B cell (primary cell): ENCODE measurements around the gene ZNRF2. TPM values are rescaled to one million over a fixed set of nuclear protein-coding genes. Genes with fewer than 3 reads are reported as not detected.
"Not testable (repeated sequence)": the region's sequence is repeated elsewhere in the genome, so short reads cannot be mapped to it uniquely, and the experiment has no call there.

Experiments used
- ATAC-seq: fragments of 200-7000 bp; cut with Tn5 transposase; one replicate; pipeline ENCODE4 v1.10.0; 2021; ENCODE audit warnings: low read depth, mild to moderate bottlenecking, moderate number of reproducible peaks, moderate library complexity
- CTCF ChIA-PET: fragments of 350-600 bp; sonication (Branson Sonifier 250); formaldehyde crosslinking; loops from one replicate; lab custom pipeline; 2021; ENCODE audit warnings: antibody characterized with exemption, inconsistent platforms; lab: Charles Lee
- POLR2A ChIA-PET: fragments of 350-600 bp; sonication (Branson Sonifier 250); formaldehyde crosslinking; loops from one replicate; lab custom pipeline; 2021; ENCODE audit warnings: antibody characterized with exemption; lab: Charles Lee
- DNase-seq: peaks from one replicate; pipeline ENCODE4 v3.0.0; 2013
- H2AFZ ChIP-seq: 2 replicates; pipeline ENCODE4 v1.6.1; 2012; ENCODE audit warnings: mild to moderate bottlenecking, low read depth, low read length; ENCODE audit not compliant: insufficient read depth, poor library complexity, severe bottlenecking
- H3K27ac ChIP-seq, 2 donors: 1 replicate in 1 of 2; 2 replicates in 1 of 2; pipeline ENCODE4 v1.5.1; 2012 to 2013; ENCODE audit warnings: low read length in 2 of 2, mild to moderate bottlenecking in 2 of 2, moderate library complexity in 1 of 2
- H3K27me3 ChIP-seq, 4 experiments: fragments of 200-600 bp in 1 of 4; sonication (generic) in 1 of 4; replicated peaks in 1 of 4; 1 replicate in 2 of 4; 2 replicates in 2 of 4; pipeline versions ENCODE4 v1.6.1 to v1.7.0; 2013 to 2016; ENCODE audit warnings: low read length in 3 of 4, mild to moderate bottlenecking in 2 of 4, mixed read lengths in 1 of 4, moderate library complexity in 1 of 4; ENCODE audit not compliant: insufficient read depth in 4 of 4, control insufficient read depth in 3 of 4; ENCODE audit errors: control extremely low read depth in 1 of 4
- H3K36me3 ChIP-seq, 2 experiments: replicated peaks in 1 of 2; 1 replicate in 1 of 2; 2 replicates in 1 of 2; pipeline versions ENCODE4 v1.6.1 to v1.7.1; 2013; ENCODE audit warnings: low read length in 1 of 2; ENCODE audit not compliant: insufficient read depth in 2 of 2, control insufficient read depth in 1 of 2; ENCODE audit errors: control extremely low read depth in 1 of 2, extremely low read depth in 1 of 2
- H3K4me1 ChIP-seq, 2 donors: fragments of 200-600 bp in 1 of 2; sonication (generic) in 1 of 2; 1 replicate in 1 of 2; 2 replicates in 1 of 2; pipeline versions ENCODE4 v1.5.1 to v1.6.1; 2013 to 2017; ENCODE audit warnings: low read length in 2 of 2; ENCODE audit not compliant: control insufficient read depth in 2 of 2, insufficient read depth in 2 of 2
- H3K4me2 ChIP-seq: replicated peaks from 2 replicates; pipeline ENCODE3; 2012; ENCODE audit warnings: mild to moderate bottlenecking, low read depth, low read length; ENCODE audit not compliant: poor library complexity, severe bottlenecking
- H3K4me3 ChIP-seq, 5 experiments: fragments of 200-600 bp in 1 of 5; sonication (generic) in 1 of 5; 1 replicate in 3 of 5; 2 replicates in 2 of 5; pipeline versions ENCODE4 v1.5.1 to v1.7.0; 2011 to 2016; ENCODE audit warnings: low read length in 4 of 5, mild to moderate bottlenecking in 4 of 5, low read depth in 2 of 5, control low read depth in 1 of 5, moderate library complexity in 1 of 5; ENCODE audit not compliant: insufficient read depth in 1 of 5; ENCODE audit errors: control extremely low read depth in 1 of 5, extremely low read depth in 1 of 5
- H3K79me2 ChIP-seq: fragments of 200-600 bp; sonication (generic); one replicate; pipeline ENCODE4 v1.6.0; 2016; ENCODE audit warnings: low read length; ENCODE audit not compliant: control insufficient read depth, insufficient read depth
- H3K9ac ChIP-seq: fragments of 200-600 bp; sonication (generic); 2 replicates; pipeline ENCODE4 v1.6.1; 2017; ENCODE audit warnings: mild to moderate bottlenecking, low read length, moderate library complexity
- H3K9me3 ChIP-seq, 3 donors: one replicate each; pipeline versions ENCODE4 v1.6.1 to v1.7.1; 2013; ENCODE audit warnings: low read length in 2 of 3; ENCODE audit not compliant: control insufficient read depth in 2 of 3, insufficient read depth in 1 of 3; ENCODE audit errors: control extremely low read depth in 1 of 3
- H4K20me1 ChIP-seq: 2 replicates; pipeline ENCODE4 v1.6.0; 2012; ENCODE audit warnings: mild to moderate bottlenecking, low read length; ENCODE audit not compliant: insufficient read depth, control insufficient read depth, poor library complexity, severe bottlenecking
- H3K27ac Mint-ChIP-seq: one replicate; pipeline ENCODE4 v1.8.0; 2021; ENCODE audit warnings: mixed read lengths
- H3K27me3 Mint-ChIP-seq: one replicate; pipeline ENCODE4 v1.8.0; 2021; ENCODE audit warnings: mixed read lengths
- H3K4me1 Mint-ChIP-seq: one replicate; pipeline ENCODE4 v1.8.0; 2021; ENCODE audit warnings: mixed read lengths
- H3K4me3 Mint-ChIP-seq: one replicate; pipeline ENCODE4 v1.8.0; 2021; ENCODE audit warnings: mixed read lengths
- H3K9me3 Mint-ChIP-seq: one replicate; pipeline ENCODE4 v1.8.0; 2022; ENCODE audit warnings: mixed read lengths; ENCODE audit not compliant: insufficient read depth
- EZH2 ChIP-seq: IDR thresholded peaks from 2 replicates; pipeline ENCODE4 v1.6.1; 2012; ENCODE audit warnings: borderline replicate concordance, low read depth, mild to moderate bottlenecking, moderate library complexity, low read length; ENCODE audit not compliant: insufficient read depth, poor library complexity, severe bottlenecking
- WGBS: methylation state at CpG from one replicate; pipeline ENCODE4 v1.1.5; 2013; ENCODE audit warnings: missing lambda C conversion rate; ENCODE audit not compliant: insufficient coverage; 5-methylcytosine and 5-hydroxymethylcytosine counted together
- intact Hi-C: fragments of 100-400 bp; cut with micrococcal nuclease; formaldehyde crosslinking; loops from one replicate; pipeline ENCODE4 v1.10.0; 2022
- polyA plus RNA-seq: library from polyadenylated mRNA; depleted of rRNA; stranded (reverse); fragments of >200 nt; gene quantifications from 2 replicates; pipeline ENCODE4 v1.2.3, GENCODE V29; 2012
- total RNA-seq, 2 donors: library from RNA; stranded (reverse); fragments of 120-200 nt in 1 of 2; gene quantifications; 1 replicate in 1 of 2; 2 replicates in 1 of 2; pipeline versions ENCODE4 v1.2.3 to v1.2.4, GENCODE V29; 2013 to 2022
- TF ChIP-seq, protein P1 (sequence below): fragments of 200-600 bp; IDR thresholded peaks from one replicate; pipeline ENCODE4 v1.8.0; 2022; ENCODE audit warnings: antibody characterized with exemption, mild to moderate bottlenecking

Gene ZNRF2
- total and polyA plus RNA-seq, 2 donors (not counting 1 experiment from before 2014, with no cell fraction given): 6.4 to 32.0 TPM

DNA sequence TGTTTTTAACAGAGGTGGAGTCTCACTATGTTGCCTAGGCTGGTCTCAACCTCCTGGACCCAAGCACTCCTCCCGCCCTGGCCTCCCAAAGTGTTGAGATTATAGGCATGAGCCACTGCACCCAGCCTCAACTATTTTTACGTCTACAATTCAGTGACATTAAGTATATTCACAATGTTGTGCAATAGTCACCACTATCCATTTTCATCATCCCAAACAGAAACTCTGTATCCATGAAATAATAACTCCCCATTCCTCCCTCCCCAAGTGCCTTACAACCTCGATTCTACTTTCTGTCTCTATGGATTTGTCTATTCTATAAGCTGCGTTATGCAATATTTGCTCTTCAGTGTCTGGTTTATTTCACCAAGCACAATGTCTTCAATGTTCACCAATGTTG, 20.3 kb upstream of the ZNRF2 start:
- ChIA-PET POLR2A (no interaction called here), CTCF (interaction anchor here (1.0 kb wide), 1 partner anchor 300 kb away, joined by 4 read pairs; no protein-coding TSS in a partner anchor)
- Histone ChIP-seq H3K4me3 (no peak overlapping the region), H3K4me1 (peaks cover 0 to 6% of the 10 kb centered on the region in 2 donors), H3K9me3 (peaks cover 0 to 3% (median 0%) of the 10 kb centered on the region in 3 donors), H2AFZ (no peak overlapping the region), H3K36me3 (no peaks in the 10 kb centered on the region), H3K4me2 (no peak overlapping the region), H3K27me3 (no peaks in the 10 kb centered on the region), H3K79me2 (no peaks in the 10 kb centered on the region), H4K20me1 (no peaks in the 10 kb centered on the region), H3K27ac (no peak overlapping the region), H3K9ac (no peak overlapping the region)
- no peak for TF ChIP-seq EZH2
- TF ChIP-seq, protein P1, sequence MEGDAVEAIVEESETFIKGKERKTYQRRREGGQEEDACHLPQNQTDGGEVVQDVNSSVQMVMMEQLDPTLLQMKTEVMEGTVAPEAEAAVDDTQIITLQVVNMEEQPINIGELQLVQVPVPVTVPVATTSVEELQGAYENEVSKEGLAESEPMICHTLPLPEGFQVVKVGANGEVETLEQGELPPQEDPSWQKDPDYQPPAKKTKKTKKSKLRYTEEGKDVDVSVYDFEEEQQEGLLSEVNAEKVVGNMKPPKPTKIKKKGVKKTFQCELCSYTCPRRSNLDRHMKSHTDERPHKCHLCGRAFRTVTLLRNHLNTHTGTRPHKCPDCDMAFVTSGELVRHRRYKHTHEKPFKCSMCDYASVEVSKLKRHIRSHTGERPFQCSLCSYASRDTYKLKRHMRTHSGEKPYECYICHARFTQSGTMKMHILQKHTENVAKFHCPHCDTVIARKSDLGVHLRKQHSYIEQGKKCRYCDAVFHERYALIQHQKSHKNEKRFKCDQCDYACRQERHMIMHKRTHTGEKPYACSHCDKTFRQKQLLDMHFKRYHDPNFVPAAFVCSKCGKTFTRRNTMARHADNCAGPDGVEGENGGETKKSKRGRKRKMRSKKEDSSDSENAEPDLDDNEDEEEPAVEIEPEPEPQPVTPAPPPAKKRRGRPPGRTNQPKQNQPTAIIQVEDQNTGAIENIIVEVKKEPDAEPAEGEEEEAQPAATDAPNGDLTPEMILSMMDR: no peak
- DNase-seq: no peak
- intact Hi-C loops: no loop called here
- Mint-ChIP-seq H3K27me3 (no peaks in the 10 kb centered on the region), H3K9me3 (no peaks in the 10 kb centered on the region), H3K4me3 (no peak overlapping the region), H3K4me1 (peaks cover 5% of the 10 kb centered on the region), H3K27ac (no peak overlapping the region)
- WGBS: 100% methylated on average over 1 of the region's 4 CpGs
- ATAC-seq: no peak

DNA sequence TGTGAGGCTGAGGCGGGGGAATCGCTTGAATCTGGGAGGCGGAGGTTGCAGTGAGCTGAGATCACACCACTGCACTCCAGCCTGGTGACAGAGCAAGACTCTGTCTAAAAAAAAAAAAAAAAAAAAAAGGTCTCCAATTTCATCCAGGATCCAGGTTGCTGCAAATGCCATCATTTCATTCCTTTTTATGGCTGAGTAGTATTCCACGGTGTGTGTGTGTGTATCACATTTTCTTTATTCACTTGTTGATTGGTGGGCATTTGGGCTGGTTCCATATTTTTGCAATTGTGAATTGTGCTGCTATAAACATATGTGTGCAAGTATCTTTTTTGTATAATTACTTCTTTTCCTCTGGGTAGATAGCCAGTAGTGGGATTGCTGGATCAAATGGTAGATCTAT, 19.2 kb upstream of the ZNRF2 start:
- 100% methylated on average over 3 of the region's 4 CpGs for WGBS
- POLR2A ChIA-PET, H3K4me2 ChIP-seq, ATAC-seq, H3K4me1 Mint-ChIP-seq, H3K27me3 Mint-ChIP-seq, H3K36me3 ChIP-seq, H3K4me3 ChIP-seq, H4K20me1 ChIP-seq, DNase-seq, H3K79me2 ChIP-seq, H3K27ac Mint-ChIP-seq, H3K9me3 ChIP-seq, H3K4me3 Mint-ChIP-seq, H3K9me3 Mint-ChIP-seq, H2AFZ ChIP-seq, H3K27me3 ChIP-seq, H3K27ac ChIP-seq, H3K4me1 ChIP-seq, H3K9ac ChIP-seq, intact Hi-C loops: not testable (repeated sequence)
- CTCF ChIA-PET: interaction anchor here (0.6 to 1.0 kb wide), 2 partner anchors 25 to 299 kb away, joined by 3 to 4 read pairs; no protein-coding TSS in a partner anchor
